HL-60 (cell line): ENCODE measurements around the gene PRICKLE4.
A peak's percentile ranks its signal among the peaks of the same experiment; 100 is the strongest.

Experiments
- DNase-seq, 2 experiments: peaks; one replicate each; pipeline ENCODE4 v3.0.0-alpha.2; 2010 to 2020; ENCODE audit warnings: low read depth in 1 of 2, low spot score in 1 of 2
- H3K27ac ChIP-seq: fragments of 250-450 bp; sonication (Bioruptor Pico); replicated peaks from 2 replicates; pipeline ENCODE4 v1.5.1; 2020; ENCODE audit warnings: mild to moderate bottlenecking, moderate library complexity
- H3K27me3 ChIP-seq: fragments of 250-450 bp; sonication (Bioruptor Pico); 2 replicates; pipeline ENCODE4 v1.5.1; 2021; ENCODE audit warnings: mild to moderate bottlenecking, moderate library complexity; ENCODE audit not compliant: insufficient read depth, poor library complexity, severe bottlenecking
- H3K4me3 ChIP-seq: replicated peaks from 2 replicates; pipeline ENCODE4 v1.5.1; 2011; ENCODE audit warnings: mild to moderate bottlenecking, control low read depth, low read length; ENCODE audit not compliant: insufficient read depth
- GABPA ChIP-seq: IDR thresholded peaks from 2 replicates; pipeline ENCODE4 v1.6.1; 2012; ENCODE audit warnings: low read depth
- POLR2AphosphoS5 ChIP-seq: IDR thresholded peaks from 2 replicates; pipeline ENCODE4 v1.6.1; 2012; ENCODE audit warnings: low read depth
- SPI1 ChIP-seq: IDR thresholded peaks from 2 replicates; pipeline ENCODE4 v1.6.1; 2012; ENCODE audit warnings: low read depth, mild to moderate bottlenecking, borderline replicate concordance
- TF ChIP-seq, protein P1 (sequence below): IDR thresholded peaks from one replicate; pipeline ENCODE4 v1.5.1; 2011; ENCODE audit warnings: low read length, control low read depth, inconsistent platforms; ENCODE audit not compliant: insufficient read depth
- TF ChIP-seq, protein P2 (sequence below): IDR thresholded peaks from 2 replicates; pipeline ENCODE4 v1.6.1; 2012; ENCODE audit warnings: low read depth; ENCODE audit not compliant: insufficient replicate concordance

The PRICKLE4 gene

GRCh38 chr6:41787219-41787917 is 6.8 kb downstream of the PRICKLE4 start, which contains the start of gene TOMM6:
Gene TOMM6, plus strand, starts transcription at chr6:41787694. Its CDS starts 4 bp downstream, at chr6:41787698.
- TF ChIP-seq SPI1 (peak; percentile 29; the same call in 1 of the 2 replicates), GABPA (peak; percentile 95), POLR2AphosphoS5 (peak; percentile 94)
- TF ChIP-seq, protein P1, sequence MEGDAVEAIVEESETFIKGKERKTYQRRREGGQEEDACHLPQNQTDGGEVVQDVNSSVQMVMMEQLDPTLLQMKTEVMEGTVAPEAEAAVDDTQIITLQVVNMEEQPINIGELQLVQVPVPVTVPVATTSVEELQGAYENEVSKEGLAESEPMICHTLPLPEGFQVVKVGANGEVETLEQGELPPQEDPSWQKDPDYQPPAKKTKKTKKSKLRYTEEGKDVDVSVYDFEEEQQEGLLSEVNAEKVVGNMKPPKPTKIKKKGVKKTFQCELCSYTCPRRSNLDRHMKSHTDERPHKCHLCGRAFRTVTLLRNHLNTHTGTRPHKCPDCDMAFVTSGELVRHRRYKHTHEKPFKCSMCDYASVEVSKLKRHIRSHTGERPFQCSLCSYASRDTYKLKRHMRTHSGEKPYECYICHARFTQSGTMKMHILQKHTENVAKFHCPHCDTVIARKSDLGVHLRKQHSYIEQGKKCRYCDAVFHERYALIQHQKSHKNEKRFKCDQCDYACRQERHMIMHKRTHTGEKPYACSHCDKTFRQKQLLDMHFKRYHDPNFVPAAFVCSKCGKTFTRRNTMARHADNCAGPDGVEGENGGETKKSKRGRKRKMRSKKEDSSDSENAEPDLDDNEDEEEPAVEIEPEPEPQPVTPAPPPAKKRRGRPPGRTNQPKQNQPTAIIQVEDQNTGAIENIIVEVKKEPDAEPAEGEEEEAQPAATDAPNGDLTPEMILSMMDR = peak; percentile 78
- TF ChIP-seq, protein P2, sequence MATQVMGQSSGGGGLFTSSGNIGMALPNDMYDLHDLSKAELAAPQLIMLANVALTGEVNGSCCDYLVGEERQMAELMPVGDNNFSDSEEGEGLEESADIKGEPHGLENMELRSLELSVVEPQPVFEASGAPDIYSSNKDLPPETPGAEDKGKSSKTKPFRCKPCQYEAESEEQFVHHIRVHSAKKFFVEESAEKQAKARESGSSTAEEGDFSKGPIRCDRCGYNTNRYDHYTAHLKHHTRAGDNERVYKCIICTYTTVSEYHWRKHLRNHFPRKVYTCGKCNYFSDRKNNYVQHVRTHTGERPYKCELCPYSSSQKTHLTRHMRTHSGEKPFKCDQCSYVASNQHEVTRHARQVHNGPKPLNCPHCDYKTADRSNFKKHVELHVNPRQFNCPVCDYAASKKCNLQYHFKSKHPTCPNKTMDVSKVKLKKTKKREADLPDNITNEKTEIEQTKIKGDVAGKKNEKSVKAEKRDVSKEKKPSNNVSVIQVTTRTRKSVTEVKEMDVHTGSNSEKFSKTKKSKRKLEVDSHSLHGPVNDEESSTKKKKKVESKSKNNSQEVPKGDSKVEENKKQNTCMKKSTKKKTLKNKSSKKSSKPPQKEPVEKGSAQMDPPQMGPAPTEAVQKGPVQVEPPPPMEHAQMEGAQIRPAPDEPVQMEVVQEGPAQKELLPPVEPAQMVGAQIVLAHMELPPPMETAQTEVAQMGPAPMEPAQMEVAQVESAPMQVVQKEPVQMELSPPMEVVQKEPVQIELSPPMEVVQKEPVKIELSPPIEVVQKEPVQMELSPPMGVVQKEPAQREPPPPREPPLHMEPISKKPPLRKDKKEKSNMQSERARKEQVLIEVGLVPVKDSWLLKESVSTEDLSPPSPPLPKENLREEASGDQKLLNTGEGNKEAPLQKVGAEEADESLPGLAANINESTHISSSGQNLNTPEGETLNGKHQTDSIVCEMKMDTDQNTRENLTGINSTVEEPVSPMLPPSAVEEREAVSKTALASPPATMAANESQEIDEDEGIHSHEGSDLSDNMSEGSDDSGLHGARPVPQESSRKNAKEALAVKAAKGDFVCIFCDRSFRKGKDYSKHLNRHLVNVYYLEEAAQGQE = peak; percentile 64
- Histone ChIP-seq H3K27ac (peak within 1 kb of the TSS; percentile 85), H3K27me3 (no peaks in the 10 kb centered on the region), H3K4me3 (peak within 1 kb of the TSS; percentile 53)
- DNase-seq = peak; percentile 92 to 95

GRCh38 chr6:41789390-41789724 is 8.8 kb downstream of the PRICKLE4 start:
- Histone ChIP-seq H3K4me3 (no peak overlapping the region; the same call in 1 of the 2 replicates), H3K27ac (peak overlapping the region; percentile 85), H3K27me3 (no peaks in the 10 kb centered on the region)
- TF ChIP-seq, protein P1 = no peak
- TF ChIP-seq GABPA (no peak), SPI1 (no peak), POLR2AphosphoS5 (no peak)
- TF ChIP-seq, protein P2 = no peak
- no peak for DNase-seq

GRCh38 chr6:41790045-41790444 is 9.5 kb downstream of the PRICKLE4 start:
- Histone ChIP-seq H3K4me3 (no peak overlapping the region), H3K27me3 (no peaks in the 10 kb centered on the region), H3K27ac (peak overlapping the region; percentile 85)
- peak; percentile 49 to 76 for DNase-seq
- peak; percentile 48; the same call in 1 of the 2 replicates for TF ChIP-seq POLR2AphosphoS5
- no peak for TF ChIP-seq SPI1

- Histone ChIP-seq H3K27me3 (no peaks in the 10 kb centered on the region), H3K4me3 (no peak overlapping the region), H3K27ac (no peak overlapping the region)
- DNase-seq = no peak
- TF ChIP-seq SPI1 (no peak), POLR2AphosphoS5 (no peak), GABPA (no peak)
- TF ChIP-seq, protein P2 = no peak
- TF ChIP-seq, protein P1 = no peak
Observed at GRCh38 chr6:41791305-41791704, 10.7 kb downstream of the PRICKLE4 start.
